GM23248 (cell line): ENCODE measurements around the gene PRRC1.

Source experiments
- EZH2 ChIP-seq: fragments of 200-600 bp; sonication (generic); IDR thresholded peaks from 2 replicates; pipeline ENCODE4 v1.6.1; 2018; ENCODE audit warnings: antibody characterized with exemption, mild to moderate bottlenecking; ENCODE audit not compliant: insufficient read depth, poor library complexity, severe bottlenecking
- EZH2phosphoT487 ChIP-seq: fragments of 200-600 bp; sonication (generic); IDR thresholded peaks from 2 replicates; pipeline ENCODE4 v1.6.1; 2018; ENCODE audit warnings: antibody characterized with exemption, moderate library complexity, mild to moderate bottlenecking, low read depth; ENCODE audit not compliant: insufficient read depth

DNA sequence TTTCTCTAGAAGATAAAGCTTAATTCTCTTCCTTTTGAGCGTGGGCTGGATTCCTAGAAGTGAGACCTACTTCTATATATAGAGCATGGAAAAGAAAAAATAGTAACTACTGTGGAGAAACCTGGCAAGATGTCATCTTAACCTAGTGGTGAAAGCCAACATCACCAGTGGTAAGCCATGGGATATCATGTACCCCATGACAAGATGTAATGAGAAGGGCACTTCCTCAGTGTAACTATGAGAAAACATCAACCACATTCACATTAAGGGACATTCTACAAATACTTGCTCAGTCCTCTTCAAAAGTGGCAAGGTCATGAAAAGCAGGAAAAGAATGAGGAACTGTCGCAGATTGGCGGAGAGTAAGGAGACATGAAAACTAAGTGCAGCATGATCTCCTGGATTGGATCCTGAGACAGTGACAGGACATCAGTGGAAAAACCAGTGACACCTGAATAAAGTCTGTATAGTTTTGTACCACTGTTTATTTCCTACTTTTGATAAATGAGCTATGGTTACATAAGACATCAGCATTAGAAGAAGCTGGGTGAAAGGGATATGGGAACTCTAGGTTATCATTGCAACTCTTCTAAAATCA is 65.4 kb downstream of the PRRC1 start:
- no peak for TF ChIP-seq EZH2phosphoT487
- no peak for TF ChIP-seq EZH2
